Activated CD8-positive, alpha-beta T cell treated with anti-CD3 and anti-CD28 coated beads, Interleukin-2, amount 10 ng/mL, durations not matched to agents 7 days and 5 days (primary cell): ENCODE results near the gene ZC3H10. TPM values are rescaled to one million over a fixed set of nuclear protein-coding genes. Genes with fewer than 3 reads are reported as not detected.

Source experiments
- ATAC-seq: fragments of 150-1000 bp; cut with Tn5 transposase; one replicate; pipeline ENCODE4 v1.10.0; 2021; ENCODE audit warnings: moderate library complexity
- CTCF ChIA-PET: fragments of 350-600 bp; sonication (Branson Sonifier 250); formaldehyde crosslinking; loops from one replicate; lab custom pipeline; 2021; ENCODE audit warnings: antibody characterized with exemption; lab: Charles Lee
- POLR2A ChIA-PET: fragments of 350-600 bp; sonication (Branson Sonifier 250); formaldehyde crosslinking; loops from one replicate; lab custom pipeline; 2021; ENCODE audit warnings: antibody characterized with exemption; lab: Charles Lee
- DNase-seq: peaks from one replicate; pipeline ENCODE4 v3.0.0-alpha.2; 2020
- H3K27ac Mint-ChIP-seq: one replicate; pipeline ENCODE4 v1.8.0; 2021; ENCODE audit warnings: mild to moderate bottlenecking, mixed read lengths
- H3K27me3 Mint-ChIP-seq: one replicate; pipeline ENCODE4 v1.8.0; 2021; ENCODE audit warnings: low read depth, mixed read lengths
- H3K36me3 Mint-ChIP-seq: one replicate; pipeline ENCODE4 v1.8.0; 2021; ENCODE audit warnings: low read depth, mixed read lengths
- H3K4me1 Mint-ChIP-seq: one replicate; pipeline ENCODE4 v1.8.0; 2021; ENCODE audit warnings: low read depth, mixed read lengths
- H3K4me3 Mint-ChIP-seq: one replicate; pipeline ENCODE4 v1.8.0; 2021; ENCODE audit warnings: mild to moderate bottlenecking, mixed read lengths
- H3K9me3 Mint-ChIP-seq: one replicate; pipeline ENCODE4 v1.8.0; 2022; ENCODE audit warnings: mixed read lengths; ENCODE audit not compliant: insufficient read depth
- total RNA-seq, 2 experiments: library from RNA; stranded (reverse); gene quantifications; one replicate each; pipeline ENCODE4 v1.2.3, GENCODE V29; 2021

ZC3H10 gene
- total RNA-seq, 2 experiments from 2014 or later = 9.1 to 10.6 TPM

GRCh38 chr12:56127485-56127887 is 9.4 kb downstream of the ZC3H10 start:
- Mint-ChIP-seq H3K36me3 (peaks cover 46% of the 10 kb centered on the region), H3K27me3 (no peaks in the 10 kb centered on the region), H3K4me3 (peak overlapping the region; percentile 88), H3K4me1 (peaks cover 69% of the 10 kb centered on the region), H3K9me3 (no peaks in the 10 kb centered on the region), H3K27ac (peak overlapping the region; percentile 91)
- ChIA-PET POLR2A (interaction anchor here (0.6 to 8.7 kb wide), 17 partner anchors 9 to 1350 kb away, joined by 3 to 77 read pairs (median 7); partner anchors contain the start of genes DNAJC14, MYL6, MYL6B and PA2G4), CTCF (interaction anchor here (1.0 to 9.3 kb wide), 17 partner anchors 10 to 508 kb away, joined by 3 to 148 read pairs (median 9); partner anchors contain the start of genes ERBB3, MYL6, MYL6B and PA2G4)
- no peak for ATAC-seq
- no peak for DNase-seq

- Mint-ChIP-seq H3K36me3 (peaks cover 49% of the 10 kb centered on the region), H3K4me3 (peak within 1 kb of the TSS; percentile 88), H3K9me3 (no peaks in the 10 kb centered on the region), H3K27ac (peak within 1 kb of the TSS; percentile 91), H3K27me3 (no peaks in the 10 kb centered on the region), H3K4me1 (peaks cover 70% of the 10 kb centered on the region)
- ChIA-PET CTCF (interaction anchor here (1.0 to 9.3 kb wide), 17 partner anchors 10 to 508 kb away, joined by 3 to 148 read pairs (median 9); partner anchors contain the start of genes ERBB3, MYL6, MYL6B and PA2G4), POLR2A (interaction anchor here (0.6 to 8.7 kb wide), 20 partner anchors 9 to 1349 kb away, joined by 3 to 77 read pairs (median 6); partner anchors contain the start of genes DNAJC14, MYL6, MYL6B and PA2G4)
- DNase-seq (peak; percentile 100), ATAC-seq (peak; percentile 91)
Measured at GRCh38 chr12:56127888-56128669, 10.0 kb downstream of the ZC3H10 start, which contains the start of gene ESYT1. TSS of gene ESYT1 (plus strand) at chr12:56128267. CDS start at chr12:56128320, 53 bp downstream.

DNA sequence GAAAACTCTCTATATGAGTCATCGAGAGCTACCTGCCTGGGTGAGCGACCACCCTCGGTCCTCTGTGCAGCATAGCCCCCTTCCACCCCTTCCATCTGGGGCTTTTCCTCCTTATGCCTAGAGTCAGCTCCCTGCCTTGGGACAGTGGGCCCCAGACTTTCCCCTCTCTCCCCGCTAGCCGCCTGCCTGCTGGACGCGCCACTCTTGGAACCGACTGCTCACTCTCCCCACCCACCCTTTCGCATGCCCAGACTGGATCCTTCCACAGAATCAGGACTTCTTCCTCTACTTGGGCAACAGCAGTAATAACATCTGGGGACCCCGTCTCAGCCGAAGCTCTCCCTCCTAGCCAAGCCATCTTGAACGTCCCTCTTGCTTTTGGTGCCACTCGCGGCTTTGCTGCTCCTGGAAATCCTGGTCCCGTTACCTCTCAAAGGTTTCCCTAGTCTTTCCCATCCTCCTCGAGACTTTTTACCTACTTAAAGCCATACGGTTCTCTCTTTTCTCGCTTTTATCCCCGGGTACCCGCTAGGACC is 10.7 kb downstream of the ZC3H10 start:
- Mint-ChIP-seq H3K4me3 (peak overlapping the region; percentile 88), H3K36me3 (peaks cover 54% of the 10 kb centered on the region), H3K27ac (peak overlapping the region; percentile 91), H3K4me1 (peaks cover 76% of the 10 kb centered on the region), H3K27me3 (no peaks in the 10 kb centered on the region), H3K9me3 (no peaks in the 10 kb centered on the region)
- no peak for DNase-seq
- ChIA-PET POLR2A (interaction anchor here (0.8 to 8.7 kb wide), 18 partner anchors 8 to 299 kb away, joined by 3 to 77 read pairs (median 6); partner anchors contain the start of genes DNAJC14, MYL6, MYL6B and PA2G4), CTCF (interaction anchor here (1.2 to 9.3 kb wide), 14 partner anchors 10 to 507 kb away, joined by 4 to 148 read pairs (median 10); partner anchors contain the start of genes ERBB3, MYL6, MYL6B and PA2G4)
- no peak for ATAC-seq

DNA sequence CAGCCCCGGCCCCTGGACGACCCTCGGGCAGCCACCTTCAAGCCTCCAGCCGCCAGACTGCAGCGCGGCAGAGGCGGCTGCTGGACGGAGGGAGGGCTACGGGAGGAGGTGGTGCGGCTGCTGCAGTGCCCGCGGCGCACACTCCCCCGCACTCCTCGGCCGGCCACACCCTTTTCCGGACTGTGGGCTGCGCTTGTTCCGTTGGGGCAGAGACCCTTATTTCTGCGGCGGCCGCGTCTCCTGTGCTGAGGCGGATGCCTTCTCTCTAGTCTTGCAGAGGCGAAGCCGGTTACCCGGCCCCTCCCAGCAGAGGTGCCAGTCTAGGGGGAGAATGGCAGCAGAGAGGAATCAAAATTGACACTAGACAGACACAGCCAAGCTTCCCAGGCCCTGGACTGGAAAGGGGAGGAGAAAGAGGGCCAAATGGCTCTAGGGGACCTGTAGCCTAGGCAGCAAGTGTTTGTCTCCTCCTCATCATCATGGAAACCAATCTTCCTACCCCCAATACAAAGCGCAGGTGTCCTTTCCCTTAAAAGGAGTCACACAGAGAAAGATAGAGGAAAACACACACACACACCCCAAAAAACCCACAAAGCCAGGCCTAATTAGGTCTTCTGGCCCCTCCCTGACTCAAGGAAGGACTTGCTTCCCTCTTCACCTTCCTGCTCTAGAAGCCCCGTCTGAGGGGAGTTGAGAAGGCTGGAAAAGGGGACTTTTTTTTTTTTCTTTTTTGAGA is 11.3 kb downstream of the ZC3H10 start:
- POLR2A ChIA-PET = interaction anchor here (0.7 to 8.7 kb wide), 14 partner anchors 9 to 204 kb away, joined by 3 to 77 read pairs (median 6); partner anchors contain the start of genes MYL6, MYL6B, PA2G4 and PAN2

GRCh38 chr12:56129942-56130495 is 12.0 kb downstream of the ZC3H10 start:
- H3K4me1 Mint-ChIP-seq = peaks cover 69% of the 10 kb centered on the region
- no peaks in the 10 kb centered on the region for H3K27me3 Mint-ChIP-seq
- ChIA-PET CTCF (interaction anchor here (1.0 to 9.3 kb wide), 4 partner anchors 11 to 391 kb away, joined by 3 to 148 read pairs (median 5); partner anchors contain the start of genes MYL6B, SMARCC2 and ZC3H10), POLR2A (interaction anchor here (0.7 to 8.7 kb wide), 7 partner anchors 8 to 36 kb away, joined by 3 to 77 read pairs (median 23); partner anchors contain the start of genes MYL6, MYL6B, RPL41 and ZC3H10)
- peaks cover 59% of the 10 kb centered on the region for H3K36me3 Mint-ChIP-seq
- peak overlapping the region; percentile 91 for H3K27ac Mint-ChIP-seq
- ATAC-seq (no peak), DNase-seq (no peak)
- H3K4me3 Mint-ChIP-seq = peak overlapping the region; percentile 88
- H3K9me3 Mint-ChIP-seq = no peaks in the 10 kb centered on the region

More for the DNA sequence above, 11.3 kb downstream of the ZC3H10 start:
- Mint-ChIP-seq H3K36me3 (peaks cover 59% of the 10 kb centered on the region), H3K27me3 (no peaks in the 10 kb centered on the region), H3K4me3 (peak overlapping the region; percentile 88), H3K4me1 (peaks cover 75% of the 10 kb centered on the region), H3K27ac (peak overlapping the region; percentile 91), H3K9me3 (no peaks in the 10 kb centered on the region)
- CTCF ChIA-PET = interaction anchor here (1.0 to 9.3 kb wide), 6 partner anchors 9 to 391 kb away, joined by 3 to 148 read pairs (median 8); partner anchors contain the start of genes MYL6B, PA2G4 and SMARCC2
- ATAC-seq = peak; percentile 50
- DNase-seq = peak; percentile 91

DNA sequence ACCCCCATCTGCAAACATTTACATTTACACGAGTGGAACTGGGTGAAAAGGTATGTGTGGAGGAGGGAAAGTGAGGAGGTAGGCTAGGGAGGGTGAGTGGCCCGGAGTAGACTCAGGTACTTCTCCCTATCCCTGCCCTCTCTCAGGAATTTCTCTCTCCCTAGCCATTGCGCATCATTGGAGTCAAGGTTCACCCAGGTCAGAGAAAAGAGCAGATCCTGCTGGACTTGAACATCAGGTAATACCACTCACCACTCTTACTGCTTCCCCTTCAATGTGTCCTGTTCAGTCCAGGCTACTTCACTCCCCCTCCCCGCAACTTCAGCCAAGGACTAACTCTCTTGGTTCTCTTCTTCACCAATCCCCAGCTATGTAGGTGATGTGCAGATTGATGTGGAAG is 12.8 kb downstream of the ZC3H10 start:
- H3K36me3 Mint-ChIP-seq = peaks cover 65% of the 10 kb centered on the region
- CTCF ChIA-PET = interaction anchor here (1.4 to 9.3 kb wide), 2 partner anchors 12 to 59 kb away, joined by 4 to 148 read pairs; partner anchors contain the start of genes SMARCC2 and ZC3H10
- H3K4me1 Mint-ChIP-seq = peaks cover 63% of the 10 kb centered on the region
- ATAC-seq (no peak), DNase-seq (no peak)
- no peaks in the 10 kb centered on the region for H3K27me3 Mint-ChIP-seq
- POLR2A ChIA-PET = interaction anchor here (1.0 to 8.7 kb wide), 2 partner anchors 30 to 35 kb away, joined by 4 to 77 read pairs; partner anchors contain the start of gene MYL6
- H3K9me3 Mint-ChIP-seq = no peaks in the 10 kb centered on the region
- H3K4me3 Mint-ChIP-seq = peak overlapping the region; percentile 88
- H3K27ac Mint-ChIP-seq = peak overlapping the region; percentile 91

DNA sequence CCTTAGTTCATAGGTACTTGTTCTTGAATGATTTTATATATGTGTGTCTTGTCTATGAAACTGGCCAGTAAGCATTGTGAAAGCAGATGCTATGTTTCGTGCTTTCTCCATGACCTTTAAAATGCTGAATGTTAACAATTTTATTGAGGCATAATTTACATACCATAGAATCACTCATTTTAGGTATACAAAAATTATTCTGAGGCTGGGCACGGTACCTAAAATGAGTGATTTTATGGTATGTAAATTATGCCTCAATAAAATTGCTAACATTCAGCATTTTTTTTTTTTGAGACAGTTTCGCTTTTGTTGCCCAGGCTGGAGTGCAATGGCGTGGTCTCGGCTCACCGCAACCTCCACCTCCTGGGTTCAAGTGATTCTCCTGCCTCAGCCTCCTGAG is 16.8 kb downstream of the ZC3H10 start:
- Mint-ChIP-seq H3K27me3 (no peaks in the 10 kb centered on the region), H3K9me3 (no peaks in the 10 kb centered on the region), H3K36me3 (peaks cover 87% of the 10 kb centered on the region), H3K4me1 (peaks cover 77% of the 10 kb centered on the region), H3K27ac (no peak overlapping the region), H3K4me3 (no peak overlapping the region)
- CTCF ChIA-PET = interaction anchor here (0.6 kb wide), 1 partner anchor 175 kb away, joined by 3 read pairs; no protein-coding TSS in a partner anchor
- DNase-seq = no peak
- POLR2A ChIA-PET = no interaction called here
- ATAC-seq = no peak

DNA sequence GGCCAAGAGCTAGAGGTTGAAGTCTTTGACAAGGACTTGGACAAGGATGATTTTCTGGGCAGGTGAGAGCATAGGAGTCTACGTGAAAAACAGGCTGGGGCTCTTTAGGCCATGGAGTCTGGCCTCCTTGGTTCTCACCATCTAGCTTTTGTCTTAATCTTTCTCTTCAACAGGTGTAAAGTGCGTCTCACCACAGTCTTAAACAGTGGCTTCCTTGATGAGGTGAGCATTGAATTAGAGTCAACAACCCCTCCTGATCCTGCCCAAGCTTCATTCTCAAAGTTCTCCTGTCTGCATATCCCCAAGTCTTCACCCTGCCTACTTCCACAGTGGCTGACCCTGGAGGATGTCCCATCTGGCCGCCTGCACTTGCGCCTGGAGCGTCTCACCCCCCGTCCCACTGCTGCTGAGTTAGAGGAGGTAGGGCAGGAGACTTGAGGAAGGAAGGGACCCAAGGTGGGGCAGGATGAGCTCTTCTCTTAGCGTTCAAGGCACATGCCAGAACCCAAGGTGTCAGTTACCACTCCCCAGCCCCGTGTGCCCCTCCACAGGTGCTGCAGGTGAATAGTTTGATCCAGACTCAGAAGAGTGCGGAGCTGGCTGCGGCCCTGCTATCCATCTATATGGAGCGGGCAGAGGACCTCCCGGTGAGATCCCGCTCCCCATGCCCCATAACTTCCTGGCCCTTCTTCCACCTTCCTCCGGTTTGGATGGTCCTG is 19.9 kb downstream of the ZC3H10 start:
- POLR2A ChIA-PET = interaction anchor here (0.6 to 2.0 kb wide), 9 partner anchors 8 to 57 kb away, joined by 3 to 8 read pairs (median 4); partner anchors contain the start of genes ESYT1 and ZC3H10
- Mint-ChIP-seq H3K4me1 (peaks cover 71% of the 10 kb centered on the region), H3K27me3 (no peaks in the 10 kb centered on the region), H3K4me3 (no peak overlapping the region), H3K27ac (peak overlapping the region; percentile 83), H3K36me3 (peaks cover 81% of the 10 kb centered on the region), H3K9me3 (no peaks in the 10 kb centered on the region)
- DNase-seq (no peak), ATAC-seq (peak; percentile 14)
- CTCF ChIA-PET = interaction anchor here (0.6 to 2.5 kb wide), 5 partner anchors 10 to 130 kb away, joined by 3 to 13 read pairs (median 8); partner anchors contain the start of genes ESYT1, MYL6B, SMARCC2 and ZC3H10

DNA sequence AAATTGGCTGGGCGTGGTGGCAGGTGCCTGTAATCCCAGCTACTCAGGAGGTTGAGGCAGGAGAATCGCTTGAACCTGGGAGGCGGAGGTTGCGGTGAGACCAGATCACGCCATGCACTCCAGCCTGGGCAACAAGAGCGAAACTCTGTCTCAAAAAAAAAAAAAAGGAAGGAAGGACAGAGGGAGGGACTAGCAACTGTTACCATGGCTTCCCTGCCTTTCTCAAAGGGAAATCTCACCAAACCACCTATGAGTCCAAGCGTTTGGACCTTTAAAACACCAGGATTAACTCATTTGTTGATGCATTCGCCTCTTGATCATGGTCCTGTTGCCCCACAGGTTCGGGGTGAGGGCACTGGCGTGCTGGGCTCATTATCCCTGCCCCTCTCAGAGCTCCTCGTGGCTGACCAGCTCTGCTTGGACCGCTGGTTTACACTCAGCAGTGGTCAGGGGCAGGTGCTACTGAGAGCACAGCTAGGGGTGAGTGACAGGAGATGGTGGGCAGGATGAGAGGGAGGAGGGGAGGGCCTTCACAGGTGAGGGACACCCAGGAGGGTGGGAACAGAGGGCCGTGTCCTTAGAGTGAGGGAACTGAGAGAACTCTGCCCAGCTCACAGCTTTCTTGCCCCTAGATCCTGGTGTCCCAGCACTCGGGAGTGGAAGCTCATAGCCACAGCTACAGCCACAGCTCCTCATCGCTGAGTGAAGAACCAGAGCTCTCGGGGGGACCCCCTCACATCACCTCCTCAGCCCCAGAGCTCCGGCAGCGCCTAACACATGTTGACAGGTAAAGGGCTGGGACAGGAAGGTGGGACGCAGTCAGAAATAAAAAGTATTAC is 24.1 kb downstream of the ZC3H10 start:
- peaks cover 74% of the 10 kb centered on the region for H3K36me3 Mint-ChIP-seq
- H3K4me1 Mint-ChIP-seq = peaks cover 58% of the 10 kb centered on the region
- ATAC-seq = no peak
- no peak overlapping the region for H3K4me3 Mint-ChIP-seq
- ChIA-PET CTCF (interaction anchor here (0.6 to 1.9 kb wide), 4 partner anchors 10 to 229 kb away, joined by 3 to 7 read pairs (median 4); partner anchors contain the start of genes ESYT1 and MYL6B), POLR2A (interaction anchor here (0.7 to 4.1 kb wide), 4 partner anchors 10 to 24 kb away, joined by 3 to 30 read pairs (median 5); partner anchors contain the start of genes ESYT1, MYL6B and ZC3H10)
- no peaks in the 10 kb centered on the region for H3K27me3 Mint-ChIP-seq
- peak overlapping the region; percentile 68 for H3K27ac Mint-ChIP-seq
- DNase-seq = no peak
- no peaks in the 10 kb centered on the region for H3K9me3 Mint-ChIP-seq
